Esophagus muscularis mucosa (tissue), 4 donors: ENCODE measurements around the gene MT1A.

ENCODE experiments used
- EP300 ChIP-seq: sonication (generic); formaldehyde crosslinking; IDR thresholded peaks from one replicate; pipeline ENCODE4 v1.6.1; 2017; ENCODE audit warnings: antibody characterized with exemption
- POLR2A ChIP-seq: fragments of 450-650 bp; IDR thresholded peaks from one replicate; pipeline ENCODE4 v1.6.1; 2017; ENCODE audit warnings: antibody characterized with exemption, moderate library complexity, mild to moderate bottlenecking, low read depth
- TF ChIP-seq, protein P1 (sequence below), 3 experiments: fragments of 200-600 bp in 2 of 3; fragments of 450-650 bp in 1 of 3; sonication (generic) in 2 of 3; IDR thresholded peaks; one replicate each; pipeline ENCODE4 v1.5.1; 2017 to 2019; ENCODE audit warnings: antibody characterized with exemption in 3 of 3, mild to moderate bottlenecking in 2 of 3, moderate library complexity in 1 of 3

DNA sequence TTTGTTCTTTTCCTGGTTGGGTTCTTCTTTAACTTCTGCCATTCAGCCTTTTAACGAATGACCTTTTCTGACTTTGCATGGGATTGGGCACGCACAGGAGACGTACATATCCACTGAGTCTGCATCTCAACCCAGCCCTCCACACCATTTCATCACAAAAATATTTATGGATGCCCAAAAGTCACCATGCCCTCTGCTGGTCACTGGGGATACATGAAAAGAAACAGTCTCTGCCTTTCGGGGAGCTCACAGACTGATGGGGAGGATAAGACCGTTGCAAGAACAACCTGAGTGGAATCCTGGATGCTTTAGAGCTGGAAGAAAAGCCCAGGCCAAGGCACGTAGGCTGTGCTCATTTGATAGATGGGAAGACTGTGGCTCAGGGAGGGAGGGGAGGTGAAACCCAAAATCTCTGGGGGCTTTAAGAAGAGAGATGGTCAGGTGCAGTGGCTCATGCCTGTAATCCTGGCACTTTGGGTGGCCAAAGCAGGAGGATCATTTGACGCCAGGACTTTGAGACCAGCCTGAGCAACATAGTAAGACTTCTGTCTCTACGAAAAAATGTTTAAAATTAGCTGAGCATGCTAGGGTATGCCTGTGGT lies 38.0 kb upstream of the MT1A start:
- no peak for TF ChIP-seq POLR2A
- no peak for TF ChIP-seq EP300
- TF ChIP-seq, protein P1, sequence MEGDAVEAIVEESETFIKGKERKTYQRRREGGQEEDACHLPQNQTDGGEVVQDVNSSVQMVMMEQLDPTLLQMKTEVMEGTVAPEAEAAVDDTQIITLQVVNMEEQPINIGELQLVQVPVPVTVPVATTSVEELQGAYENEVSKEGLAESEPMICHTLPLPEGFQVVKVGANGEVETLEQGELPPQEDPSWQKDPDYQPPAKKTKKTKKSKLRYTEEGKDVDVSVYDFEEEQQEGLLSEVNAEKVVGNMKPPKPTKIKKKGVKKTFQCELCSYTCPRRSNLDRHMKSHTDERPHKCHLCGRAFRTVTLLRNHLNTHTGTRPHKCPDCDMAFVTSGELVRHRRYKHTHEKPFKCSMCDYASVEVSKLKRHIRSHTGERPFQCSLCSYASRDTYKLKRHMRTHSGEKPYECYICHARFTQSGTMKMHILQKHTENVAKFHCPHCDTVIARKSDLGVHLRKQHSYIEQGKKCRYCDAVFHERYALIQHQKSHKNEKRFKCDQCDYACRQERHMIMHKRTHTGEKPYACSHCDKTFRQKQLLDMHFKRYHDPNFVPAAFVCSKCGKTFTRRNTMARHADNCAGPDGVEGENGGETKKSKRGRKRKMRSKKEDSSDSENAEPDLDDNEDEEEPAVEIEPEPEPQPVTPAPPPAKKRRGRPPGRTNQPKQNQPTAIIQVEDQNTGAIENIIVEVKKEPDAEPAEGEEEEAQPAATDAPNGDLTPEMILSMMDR (IDR thresholded peaks at IDR 0.05): peak; percentile 54 to 69 (median 57)
